GM19324 (cell line): ENCODE results near the gene TOR4A.

Experiments used
- ATAC-seq: cut with Tn5 transposase; IDR thresholded peaks from one replicate; pipeline ENCODE4 v1.9.1; 2021; ENCODE audit warnings: mild to moderate bottlenecking, moderate library complexity; ENCODE audit not compliant: unreplicated experiment, low FRiP score

TOR4A gene

GRCh38 chr9:137304383-137305059 is 27.0 kb downstream of the TOR4A start:
- ATAC-seq: no peak

- ATAC-seq: no peak
These were observed 27.7 kb downstream of the TOR4A start for GRCh38 chr9:137305060-137305797.

GRCh38 chr9:137305798-137306065 is 28.2 kb downstream of the TOR4A start:
- ATAC-seq: no peak

GRCh38 chr9:137306066-137306849 is 28.7 kb downstream of the TOR4A start:
- ATAC-seq: no peak

GRCh38 chr9:137306850-137307254 is 29.3 kb downstream of the TOR4A start:
- no peak for ATAC-seq

- ATAC-seq: no peak
These were observed 29.9 kb downstream of the TOR4A start for GRCh38 chr9:137307255-137308056.

- ATAC-seq: no peak
These were observed 30.6 kb downstream of the TOR4A start for GRCh38 chr9:137308057-137308619.

GRCh38 chr9:137309368-137310188 is 32.1 kb downstream of the TOR4A start:
- ATAC-seq: no peak

GRCh38 chr9:137310189-137311052 is 32.9 kb downstream of the TOR4A start:
- ATAC-seq: no peak

GRCh38 chr9:137311171-137311985 is 33.9 kb downstream of the TOR4A start:
- no peak for ATAC-seq

GRCh38 chr9:137311986-137312851 is 34.7 kb downstream of the TOR4A start:
- ATAC-seq: no peak

GRCh38 chr9:137312852-137313325 is 35.4 kb downstream of the TOR4A start:
- ATAC-seq: no peak

GRCh38 chr9:137313326-137313936 is 35.9 kb downstream of the TOR4A start:
- ATAC-seq: no peak

- no peak for ATAC-seq
These were observed 36.5 kb downstream of the TOR4A start for GRCh38 chr9:137313956-137314560.

GRCh38 chr9:137314561-137315560 is 37.3 kb downstream of the TOR4A start:
- no peak for ATAC-seq
